ENCODE measurements around the gene TTC23L.

TTC23L gene

DNA sequence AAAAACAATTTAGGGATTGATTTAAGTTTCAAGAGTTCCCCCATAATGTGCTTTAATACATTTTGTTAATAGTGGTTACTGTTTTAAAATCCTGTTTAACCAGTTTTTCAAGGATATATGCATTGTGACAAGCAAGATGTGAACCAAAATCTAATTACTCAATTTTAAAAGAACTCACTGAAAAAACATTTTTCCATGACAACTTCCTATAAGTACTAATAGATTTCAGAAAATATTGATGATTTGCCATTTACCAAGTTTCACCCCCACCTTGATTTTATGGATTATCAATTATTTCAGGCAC lies 85.5 kb downstream of the TTC23L start:
- no peak for DNase-seq

DNA sequence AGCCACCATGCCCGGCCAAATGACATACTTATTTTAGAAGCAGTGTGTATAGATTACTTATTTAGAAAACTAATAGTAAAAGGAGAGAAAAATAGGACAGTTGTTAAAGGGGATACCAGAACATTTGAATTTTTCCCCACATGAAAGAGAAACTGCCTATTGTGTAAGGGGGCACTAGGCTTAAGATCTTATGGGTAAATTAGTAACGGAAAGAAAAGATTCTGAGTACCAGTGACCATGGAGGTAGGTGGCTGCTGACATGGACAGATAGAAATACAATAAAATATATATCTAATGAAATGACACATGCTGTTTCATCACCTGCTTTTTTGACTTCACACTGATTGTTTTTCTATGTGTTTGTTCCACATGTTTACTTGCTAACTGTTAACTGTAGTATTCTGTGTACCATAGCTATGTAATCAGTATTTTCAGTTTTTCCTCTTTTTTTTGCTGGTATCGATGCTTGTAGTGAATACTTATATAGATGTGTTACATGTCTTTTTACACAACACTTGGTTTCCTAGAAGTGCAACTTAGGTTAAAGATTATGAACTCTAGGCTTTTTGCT lies 87.4 kb downstream of the TTC23L start:
- DNase-seq = no peak

DNA sequence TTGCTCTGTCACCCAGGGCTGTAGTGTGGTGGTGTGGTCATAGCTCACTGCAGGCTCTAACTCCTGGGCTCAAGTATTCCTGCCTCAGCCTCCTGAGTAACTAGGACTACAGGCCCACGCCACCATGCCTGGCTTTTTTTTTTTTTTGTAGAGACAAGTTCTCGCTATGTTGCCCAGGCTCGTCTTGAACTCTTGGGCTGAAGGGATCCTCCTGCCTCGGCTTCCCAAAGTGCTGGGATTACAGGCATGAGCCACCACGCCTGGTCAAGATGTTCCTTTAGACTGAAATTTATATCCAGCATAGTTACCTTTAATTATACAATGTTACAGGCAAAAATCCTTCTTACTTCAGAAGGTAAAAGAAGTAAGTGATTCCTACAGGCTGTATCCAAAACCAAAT lies 88.8 kb downstream of the TTC23L start:
- DNase-seq = no peak

DNA sequence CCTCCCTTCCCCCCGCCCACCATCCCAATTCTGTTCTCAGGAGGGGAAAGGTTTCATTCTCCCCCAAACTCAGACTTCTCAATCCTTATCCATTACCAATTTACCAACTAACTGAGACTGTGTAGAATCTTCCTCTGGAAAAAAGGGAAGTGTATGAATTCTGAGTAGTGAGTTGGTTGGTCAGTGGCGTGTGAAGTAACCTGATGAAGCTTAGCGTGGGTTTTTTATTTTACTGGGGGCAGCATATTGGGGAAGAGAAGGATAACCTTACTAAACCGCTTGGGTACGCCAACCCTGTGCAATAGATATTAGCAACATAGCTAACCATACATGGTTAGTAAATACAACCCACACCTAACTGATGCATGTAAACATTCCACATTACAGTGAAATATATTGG lies 89.3 kb downstream of the TTC23L start:
- DNase-seq = no peak

DNA sequence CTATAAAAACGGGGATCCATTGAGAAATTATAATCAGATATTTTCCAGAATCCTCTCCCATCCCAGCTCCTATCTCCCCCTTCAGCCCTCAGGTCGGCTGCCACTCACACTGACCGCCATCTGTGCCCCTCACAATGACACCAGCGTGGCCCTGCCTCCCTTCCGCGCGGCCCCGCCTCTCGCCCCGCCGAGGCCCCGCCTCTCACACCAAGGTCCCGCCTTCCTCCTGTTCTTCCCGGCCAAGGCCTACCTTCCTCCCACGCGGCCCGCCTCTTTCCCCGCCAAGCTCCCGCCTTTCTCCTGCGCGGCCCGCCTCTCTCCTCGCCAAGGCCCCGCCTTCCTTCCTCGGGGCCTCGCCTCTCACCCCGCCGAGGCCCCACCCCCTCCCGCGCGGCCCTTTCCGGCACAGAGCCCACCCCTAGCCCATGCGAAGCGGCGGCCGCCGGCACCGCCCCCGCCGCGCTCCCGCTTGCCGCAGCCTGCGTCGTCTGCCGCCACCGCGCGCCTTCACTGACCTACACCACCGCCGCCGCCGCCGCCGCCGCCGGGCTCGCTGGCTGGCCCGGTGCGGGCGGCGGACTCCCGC lies 90.3 kb downstream of the TTC23L start, which contains the start of gene DNAJC21:
Gene DNAJC21 (plus strand): TSS at position 426 of the 586 bp plus-strand sequence. CDS start 261 bp downstream, outside the sequence.
- DNase-seq = peak; percentile 95

DNA sequence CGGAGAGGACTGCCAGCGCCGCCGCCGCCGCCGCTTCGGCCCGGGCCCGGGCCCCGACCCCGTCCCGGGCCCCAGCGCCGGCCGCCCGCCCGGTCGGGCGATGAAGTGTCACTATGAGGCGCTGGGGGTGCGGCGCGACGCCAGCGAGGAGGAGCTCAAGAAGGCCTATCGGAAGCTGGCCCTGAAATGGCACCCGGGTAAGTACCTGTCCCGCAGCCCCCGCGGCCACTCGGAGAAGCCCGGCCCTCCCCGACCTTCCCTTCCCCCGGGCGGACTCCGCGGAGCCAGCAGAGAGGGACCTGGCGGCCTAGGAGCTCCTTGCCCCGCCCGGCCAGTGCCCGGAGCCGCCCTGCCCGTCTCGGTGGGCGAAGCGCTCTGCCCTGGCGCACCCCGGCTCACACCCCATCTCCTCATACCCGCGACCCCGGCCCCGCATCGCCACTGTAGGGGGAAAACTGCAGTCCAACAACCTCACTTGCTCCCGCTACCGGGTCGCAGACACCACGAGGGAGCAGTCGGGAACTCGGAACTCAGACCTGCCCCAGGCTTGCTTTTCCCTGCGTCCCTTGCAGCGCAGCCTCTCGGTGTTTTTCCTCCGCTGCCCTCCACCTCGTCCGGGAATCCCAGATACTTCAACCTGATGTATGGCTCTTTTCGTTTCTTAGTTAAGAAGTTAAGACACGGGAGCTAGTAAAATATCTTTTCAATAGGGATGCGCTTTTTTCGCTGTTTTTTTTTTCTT lies 90.9 kb downstream of the TTC23L start:
- peak; percentile 36 for DNase-seq

DNA sequence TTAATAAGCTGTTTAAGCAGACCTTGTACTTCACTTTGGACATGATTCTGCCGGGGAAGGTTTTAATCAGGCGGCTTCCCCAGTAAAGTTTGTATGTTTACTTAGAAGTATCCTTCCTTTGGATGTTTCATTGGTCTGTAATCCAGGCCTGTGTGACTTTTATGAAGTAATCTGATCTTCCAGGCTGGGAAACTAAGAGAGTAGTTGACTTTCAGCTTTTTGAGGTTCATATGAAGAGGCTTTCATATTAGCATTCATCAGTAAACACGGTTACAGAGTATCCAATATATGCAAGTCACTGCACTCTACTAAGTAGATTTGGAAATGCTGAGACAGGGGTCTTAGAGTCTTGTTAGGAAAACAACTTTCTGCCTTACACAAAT lies 91.5 kb downstream of the TTC23L start:
- DNase-seq = no peak

DNA sequence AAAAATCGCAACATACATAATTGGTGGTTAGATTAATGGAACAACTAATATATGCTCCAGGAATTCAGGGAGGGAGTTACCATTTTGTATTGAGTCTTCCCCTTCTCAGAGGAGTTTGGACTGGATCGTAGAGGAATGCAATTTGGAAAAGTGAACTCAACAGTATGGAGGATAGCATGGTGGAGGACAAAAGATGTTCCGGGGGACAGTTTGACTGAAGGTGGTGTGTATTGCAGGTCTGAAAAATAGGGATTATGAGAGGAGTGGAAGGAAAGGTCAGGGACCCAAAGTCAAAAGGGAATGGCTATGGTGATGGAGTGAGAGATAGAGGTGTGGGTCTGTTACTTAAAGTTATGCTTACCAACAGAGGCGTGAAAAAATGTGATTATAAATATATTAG lies 91.9 kb downstream of the TTC23L start:
- DNase-seq = no peak

DNA sequence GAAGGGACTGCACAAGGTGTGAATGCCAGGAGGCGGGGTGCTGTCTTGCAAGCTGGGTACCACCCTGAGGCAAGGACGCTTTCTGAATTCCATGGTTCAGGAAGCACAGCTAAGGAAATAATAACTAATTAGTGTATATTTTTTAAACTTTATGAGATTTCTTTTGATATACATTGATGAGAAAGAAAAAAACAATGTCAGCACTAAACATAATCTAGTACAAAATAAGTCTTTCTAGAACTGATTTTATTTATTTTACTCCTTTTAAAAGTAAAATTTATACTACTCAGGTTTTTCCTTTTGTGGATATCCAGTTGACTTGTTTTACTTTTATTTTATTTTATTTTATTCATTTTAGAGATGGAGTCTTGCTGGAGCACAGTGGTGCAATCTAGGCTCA lies 94.0 kb downstream of the TTC23L start:
- no peak for DNase-seq

DNA sequence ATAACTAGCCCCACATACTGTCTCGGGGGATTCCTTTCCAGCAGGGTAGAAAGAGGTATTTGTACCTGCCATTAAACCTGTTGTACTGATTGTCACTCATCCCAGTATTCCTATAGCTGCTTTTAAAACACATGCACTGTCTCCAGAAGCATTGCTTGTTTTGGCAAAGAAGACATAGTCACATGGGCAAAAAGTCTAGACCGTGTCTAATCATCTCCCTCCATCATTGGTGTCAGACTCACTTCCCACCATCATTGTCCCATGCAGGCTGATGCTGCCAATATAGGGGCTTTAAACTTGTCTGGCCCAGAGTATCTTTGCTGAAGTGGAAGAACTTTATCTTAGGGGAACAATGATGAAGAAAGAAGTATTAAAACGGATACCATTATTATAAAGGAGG lies 103.0 kb downstream of the TTC23L start:
- DNase-seq = no peak

DNA sequence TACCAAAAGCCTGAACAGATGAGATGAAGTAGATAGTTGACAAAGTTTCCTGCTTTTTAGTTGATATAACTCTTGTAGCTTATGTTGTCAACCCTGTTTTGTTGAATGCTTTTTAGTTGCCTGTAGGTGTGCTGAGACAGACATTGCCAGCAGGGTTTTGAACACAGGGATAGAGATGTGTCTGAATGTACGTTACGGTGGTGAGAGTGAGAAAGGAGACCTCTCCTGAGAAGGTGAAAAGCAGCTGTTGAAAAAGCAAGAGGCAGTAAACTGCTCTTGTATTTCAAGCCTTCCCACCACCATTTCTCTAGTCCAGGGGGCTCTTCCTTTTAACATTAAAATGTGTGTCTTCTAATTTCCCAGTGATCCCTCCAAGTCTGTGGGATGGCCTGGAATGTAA lies 105.1 kb downstream of the TTC23L start:
- no peak for DNase-seq

DNA sequence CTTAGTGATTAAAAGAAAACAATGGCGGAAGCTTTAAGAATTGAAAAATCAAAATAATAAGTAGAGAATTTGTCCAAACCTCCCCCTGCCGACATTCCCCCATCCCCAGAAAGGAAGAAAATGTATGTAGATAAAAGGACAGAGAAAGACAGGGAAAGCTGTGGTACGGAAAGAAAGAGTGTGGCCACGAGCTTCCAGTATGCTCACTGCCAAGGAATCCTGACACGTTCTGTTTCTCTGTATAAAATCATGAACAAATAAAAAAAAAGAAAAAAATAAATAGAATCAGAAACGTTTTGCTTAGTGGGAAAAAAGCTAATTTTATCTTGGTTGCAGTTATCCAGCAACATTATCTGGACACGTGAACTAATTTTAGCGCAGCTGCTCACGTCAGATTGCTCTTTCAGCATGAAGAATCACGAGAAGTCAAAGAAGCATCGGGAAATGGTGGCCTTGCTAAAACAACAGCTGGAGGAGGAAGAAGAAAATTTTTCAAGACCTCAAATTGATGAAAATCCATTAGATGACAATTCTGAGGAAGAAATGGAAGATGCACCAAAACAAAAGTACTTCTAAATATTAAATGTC lies 105.6 kb downstream of the TTC23L start:
- DNase-seq = no peak
